Measurements from ENCODE around the gene GUCY1A1.

The GUCY1A1 gene

GRCh38 chr4:155692361-155692760 is 25.7 kb downstream of the GUCY1A1 start:
- DNase-seq (ENCODE audit: low spot score) = no peak

DNA sequence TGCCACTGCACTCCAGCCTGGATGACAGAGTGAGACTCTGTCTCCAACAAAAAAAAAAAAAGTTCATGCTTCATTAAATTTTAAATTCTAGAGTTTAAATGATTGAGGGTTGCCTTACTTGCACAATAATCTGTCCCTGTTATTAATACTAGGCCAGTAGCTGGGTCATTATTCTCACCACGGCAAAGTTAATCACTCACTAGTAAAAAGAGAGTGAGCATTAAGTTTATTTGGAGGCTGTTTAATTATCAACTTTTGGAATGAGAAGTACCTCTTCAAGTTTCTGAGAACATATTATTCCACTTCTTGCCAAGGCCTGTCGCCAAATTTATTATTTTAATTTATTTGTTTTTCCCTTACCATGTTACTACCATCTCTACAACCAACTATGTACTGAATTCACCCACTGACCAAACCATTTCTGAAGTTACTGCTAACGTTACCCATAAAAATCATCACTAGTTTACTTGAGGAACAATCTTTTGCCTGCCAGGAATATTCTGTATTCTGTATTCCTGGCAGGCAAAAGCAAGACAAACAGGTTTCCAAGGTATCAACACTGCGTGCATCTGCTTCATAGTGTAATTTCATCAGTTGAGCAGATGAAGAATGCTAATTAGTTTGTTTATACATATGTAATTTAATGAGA is 26.5 kb downstream of the GUCY1A1 start:
- DNase-seq (ENCODE audit: low spot score) = no peak

DNA sequence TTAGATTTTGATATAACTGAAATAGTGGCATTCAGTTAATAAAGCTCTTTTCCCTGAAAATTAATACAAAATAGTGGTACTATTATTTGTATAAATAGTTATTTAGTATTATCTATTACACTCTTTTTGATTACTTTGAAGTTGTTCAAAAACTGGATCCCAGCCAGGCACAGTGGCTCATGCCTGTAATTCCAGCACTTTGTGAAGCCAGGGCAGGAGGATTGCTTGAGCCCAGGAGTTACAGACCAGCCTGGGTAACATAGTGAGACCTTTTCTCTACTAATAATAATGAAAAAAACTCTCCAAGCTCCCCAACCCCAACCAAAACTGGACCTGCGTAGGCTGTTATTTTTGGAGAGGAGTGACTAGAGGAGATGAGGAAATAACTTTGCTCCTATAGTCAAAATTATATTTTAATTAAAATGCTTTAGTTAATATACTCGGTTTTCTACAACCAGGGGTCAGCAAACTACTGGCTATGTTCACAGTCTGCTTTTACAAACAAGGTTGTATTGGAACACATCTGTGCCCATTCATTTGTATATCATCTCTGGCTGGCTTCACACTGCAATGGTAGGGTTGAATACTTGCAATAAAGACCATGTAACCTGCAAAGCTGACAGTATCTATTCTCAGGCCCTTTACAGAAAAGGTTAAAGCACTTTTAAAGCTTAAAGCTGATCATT is 27.6 kb downstream of the GUCY1A1 start:
- DNase-seq (ENCODE audit: low spot score) = no peak

DNA sequence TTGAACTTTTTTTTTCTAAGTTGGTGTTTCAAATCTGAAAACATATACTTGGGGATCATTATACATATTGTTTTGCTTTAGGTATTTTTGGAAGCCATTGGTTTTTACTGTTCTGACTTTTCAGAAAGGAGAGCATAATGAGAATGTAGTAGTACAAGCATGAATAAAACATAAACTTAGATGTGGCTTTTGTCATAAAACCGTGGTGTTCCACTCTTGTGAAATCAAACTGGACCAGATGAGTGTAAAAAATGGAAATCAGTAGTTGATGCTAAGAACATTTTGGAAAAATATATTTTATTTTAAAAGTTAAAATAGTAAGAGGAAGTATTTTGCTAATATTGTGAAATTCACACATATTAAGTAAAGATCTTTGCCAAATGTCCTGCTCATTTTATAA is 29.6 kb downstream of the GUCY1A1 start:
- DNase-seq (ENCODE audit: low spot score) = no peak

DNA sequence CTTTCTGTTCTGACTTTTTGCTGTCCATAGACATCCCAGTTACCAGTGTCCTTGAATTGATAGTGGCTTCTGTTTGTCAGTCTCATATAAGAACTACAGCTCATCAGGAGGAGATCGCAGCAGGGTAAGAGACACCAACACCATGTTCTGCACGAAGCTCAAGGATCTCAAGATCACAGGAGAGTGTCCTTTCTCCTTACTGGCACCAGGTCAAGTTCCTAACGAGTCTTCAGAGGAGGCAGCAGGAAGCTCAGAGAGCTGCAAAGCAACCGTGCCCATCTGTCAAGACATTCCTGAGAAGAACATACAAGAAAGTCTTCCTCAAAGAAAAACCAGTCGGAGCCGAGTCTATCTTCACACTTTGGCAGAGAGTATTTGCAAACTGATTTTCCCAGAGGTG is 30.1 kb downstream of the GUCY1A1 start:
- DNase-seq (ENCODE audit: low spot score) = no peak

DNA sequence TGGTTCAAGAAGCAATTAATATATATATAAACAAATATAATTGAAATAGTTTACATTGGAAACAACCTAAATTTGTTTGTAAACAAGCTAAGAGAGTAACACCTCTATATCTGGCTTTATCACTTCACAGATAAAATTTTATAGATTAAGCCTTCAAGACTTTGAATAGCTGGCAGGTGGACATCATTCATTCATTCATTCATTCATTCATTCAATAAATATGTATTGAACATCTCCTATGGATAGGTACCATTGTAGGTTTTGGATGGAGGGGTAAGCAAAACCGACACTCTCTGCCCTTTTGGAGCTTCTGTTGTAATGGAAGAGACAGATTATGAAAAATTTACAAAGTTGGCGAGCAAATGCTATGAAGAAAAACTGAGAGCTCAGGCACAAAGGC is 35.2 kb downstream of the GUCY1A1 start:
- DNase-seq (ENCODE audit: low spot score) = no peak

- no peak for DNase-seq (ENCODE audit: low spot score)
Observed at GRCh38 chr4:155703486-155704247, 37.0 kb downstream of the GUCY1A1 start.

DNA sequence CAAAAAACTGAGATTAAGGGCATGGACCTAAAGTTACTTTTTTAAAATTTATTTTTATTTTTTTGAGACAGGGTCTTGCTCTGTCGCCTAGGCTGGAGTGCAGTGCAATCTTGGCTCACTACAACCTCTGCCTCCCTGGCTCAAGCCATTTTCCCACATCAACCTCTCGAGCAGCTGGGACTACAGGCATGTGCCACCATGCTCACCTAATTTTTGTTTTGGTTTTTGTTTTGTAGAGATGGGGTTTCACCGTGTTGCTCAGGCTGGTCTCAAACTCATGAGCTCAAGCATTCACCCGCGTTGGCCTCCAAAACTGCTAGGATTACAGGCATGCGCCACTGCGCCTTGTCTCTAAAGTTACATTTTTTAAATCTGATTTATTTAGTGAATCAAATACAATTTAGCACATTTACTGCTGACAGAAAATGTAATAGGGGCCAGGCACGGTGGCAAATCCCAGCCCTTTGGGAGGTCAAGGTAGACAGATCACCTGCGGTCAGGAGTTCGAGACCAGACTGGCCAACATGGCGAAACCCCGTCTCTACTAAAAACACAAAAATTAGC is 38.3 kb downstream of the GUCY1A1 start:
- no peak for DNase-seq (ENCODE audit: low spot score)

DNA sequence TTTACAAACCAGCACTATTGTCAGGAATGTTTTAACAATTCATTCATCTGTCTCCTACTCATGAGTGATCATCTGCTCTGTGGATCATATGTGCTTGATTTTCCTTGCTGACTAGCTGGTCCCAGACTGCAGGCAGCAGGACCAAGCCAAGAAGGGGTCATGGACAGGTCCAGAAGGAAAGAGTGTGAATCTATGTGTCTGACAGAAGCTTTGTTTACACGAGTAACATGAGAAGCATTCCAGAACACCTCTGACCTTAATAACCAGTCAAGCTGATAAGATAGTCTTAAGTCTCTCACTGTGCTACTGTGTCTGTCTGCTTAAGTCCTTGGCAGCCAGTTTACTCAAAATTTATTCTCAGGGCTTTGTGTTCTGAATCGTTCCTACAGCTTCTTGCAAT is 39.0 kb downstream of the GUCY1A1 start:
- DNase-seq (ENCODE audit: low spot score) = no peak

DNA sequence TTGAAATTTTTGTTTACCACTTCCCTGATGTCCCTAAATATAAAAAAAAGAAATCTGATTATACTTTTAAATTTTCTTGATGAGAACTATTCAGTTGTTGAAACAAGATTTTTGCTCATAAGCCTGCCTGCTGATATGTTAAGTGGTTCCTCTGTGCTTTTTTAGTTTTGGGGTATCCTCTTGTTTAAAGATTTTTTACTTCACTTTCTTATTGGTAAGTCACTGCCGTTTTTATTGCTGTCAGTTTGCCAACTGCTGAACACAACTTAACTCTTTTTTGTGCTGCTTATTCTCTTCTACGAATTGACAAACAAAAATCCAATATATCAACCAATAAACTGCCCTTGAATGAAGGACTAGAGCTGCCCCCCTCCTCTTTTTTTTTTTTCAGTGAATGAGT is 39.5 kb downstream of the GUCY1A1 start:
- no peak for DNase-seq (ENCODE audit: low spot score)

DNA sequence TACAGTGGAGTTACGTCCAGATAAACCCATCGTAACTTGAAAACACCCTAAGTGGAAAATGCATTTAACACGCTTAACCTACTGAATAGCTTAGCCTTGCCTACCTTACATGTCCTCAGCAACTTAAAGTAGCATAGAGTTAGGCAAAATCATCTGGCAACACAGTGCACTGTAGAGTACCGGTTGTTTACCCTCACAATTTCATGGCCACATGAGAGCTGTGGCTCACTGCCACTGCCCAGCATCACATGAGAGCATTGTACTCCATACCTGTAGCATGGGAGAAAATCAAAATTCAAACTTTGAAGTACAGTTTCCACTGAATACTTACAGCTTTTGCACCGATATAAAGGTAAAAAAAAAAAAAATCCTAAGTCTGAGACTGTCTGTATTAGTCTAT is 40.6 kb downstream of the GUCY1A1 start:
- DNase-seq (ENCODE audit: low spot score) = no peak

DNA sequence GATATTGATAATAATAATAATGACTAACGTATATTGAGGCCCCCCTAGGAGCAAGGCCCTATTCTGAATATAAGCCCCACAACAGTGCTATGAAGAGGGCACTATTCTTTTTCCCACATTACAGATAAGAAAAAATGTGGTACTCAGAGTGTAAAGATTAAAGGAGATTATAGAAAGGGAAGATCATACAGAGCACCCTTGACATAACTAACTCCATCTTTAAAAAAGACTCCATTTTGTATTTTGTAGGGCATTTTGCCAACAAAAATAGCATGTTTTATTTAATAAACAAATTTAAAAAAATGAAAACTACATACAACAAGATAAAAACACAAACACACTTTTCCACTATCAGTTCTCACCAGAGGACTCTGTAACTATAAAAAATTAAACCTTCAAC is 42.1 kb downstream of the GUCY1A1 start:
- no peak for DNase-seq (ENCODE audit: low spot score)

DNA sequence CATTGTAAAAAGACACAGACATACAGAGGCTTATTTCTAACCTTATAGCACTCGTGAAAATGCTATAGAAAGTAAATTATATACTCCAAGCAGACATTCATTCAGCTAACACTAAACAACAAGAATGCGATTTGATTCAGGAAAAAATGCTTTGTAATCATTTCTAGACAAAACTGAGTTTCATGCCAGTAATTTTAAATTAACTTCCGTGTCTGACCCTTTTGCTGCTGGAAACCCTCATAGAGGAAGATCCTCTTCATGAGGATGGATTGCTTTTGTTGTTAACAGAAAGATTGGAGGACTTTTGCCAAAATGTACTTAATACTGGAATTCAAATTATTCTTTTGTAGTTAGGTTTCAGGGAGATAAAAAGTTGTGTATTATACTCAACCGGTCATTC is 43.3 kb downstream of the GUCY1A1 start:
- DNase-seq (ENCODE audit: low spot score) = no peak

- DNase-seq (ENCODE audit: low spot score) = no peak
Observed at GRCh38 chr4:155711556-155711955, 44.9 kb downstream of the GUCY1A1 start.

DNA sequence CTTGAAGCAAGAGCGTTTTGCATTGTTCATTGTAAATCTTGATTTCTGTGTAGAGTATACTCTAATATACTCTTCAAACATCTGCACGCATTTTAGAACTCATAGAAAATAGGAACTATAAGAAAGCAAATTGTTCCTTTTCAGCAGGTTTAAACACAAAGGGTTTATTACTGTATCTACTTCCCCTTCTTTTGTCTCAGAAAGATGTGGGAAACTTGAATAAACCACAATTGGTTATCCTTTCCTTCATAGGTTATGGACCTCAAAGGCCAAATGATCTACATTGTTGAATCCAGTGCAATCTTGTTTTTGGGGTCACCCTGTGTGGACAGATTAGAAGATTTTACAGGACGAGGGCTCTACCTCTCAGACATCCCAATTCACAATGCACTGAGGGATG is 46.2 kb downstream of the GUCY1A1 start:
- DNase-seq (ENCODE audit: low spot score) = no peak

- DNase-seq (ENCODE audit: low spot score) = no peak
Observed at GRCh38 chr4:155713911-155714310, 47.3 kb downstream of the GUCY1A1 start.

DNA sequence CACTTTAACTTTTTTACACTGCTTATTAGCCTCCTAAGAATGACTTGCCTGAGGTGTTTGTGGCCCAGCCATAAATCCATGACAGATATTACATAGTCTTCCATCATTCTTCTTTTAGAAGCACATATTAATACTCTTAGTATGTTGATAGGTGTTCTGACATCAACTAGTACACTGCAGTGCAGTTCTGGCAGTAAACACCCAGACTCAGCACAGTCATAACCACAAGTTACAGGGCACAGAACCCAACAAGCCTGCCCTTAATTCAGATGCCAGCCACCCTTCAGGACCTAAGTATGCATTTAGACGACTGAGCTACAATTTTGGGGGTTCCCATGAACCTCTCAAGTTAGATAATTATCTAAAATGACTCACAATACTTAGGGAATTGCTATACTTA is 55.7 kb downstream of the GUCY1A1 start:
- DNase-seq (ENCODE audit: low spot score) = no peak

GRCh38 chr4:155722816-155723499 is 56.3 kb downstream of the GUCY1A1 start:
- DNase-seq (ENCODE audit: low spot score) = no peak

DNA sequence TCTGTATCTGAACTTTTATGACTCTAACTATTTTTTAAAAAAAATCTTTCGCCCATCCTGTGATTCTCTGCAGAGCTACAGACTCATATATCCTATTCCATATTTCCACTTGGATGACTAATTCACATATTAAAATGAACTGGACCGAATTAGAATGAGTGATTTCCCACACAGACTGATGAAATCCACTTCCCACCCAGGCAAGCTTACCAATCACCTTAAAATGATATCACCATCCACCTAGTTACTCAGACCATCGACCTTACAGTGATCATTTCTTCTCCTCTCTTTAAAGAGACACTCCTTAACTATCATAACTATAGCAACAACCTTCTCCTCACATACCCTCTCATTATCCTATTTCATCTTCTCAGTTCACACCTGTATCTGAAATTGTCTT is 58.1 kb downstream of the GUCY1A1 start:
- no peak for DNase-seq (ENCODE audit: low spot score)

GRCh38 chr4:155734065-155734464 is 67.4 kb downstream of the GUCY1A1 start:
- DNase-seq (ENCODE audit: low spot score) = no peak

DNA sequence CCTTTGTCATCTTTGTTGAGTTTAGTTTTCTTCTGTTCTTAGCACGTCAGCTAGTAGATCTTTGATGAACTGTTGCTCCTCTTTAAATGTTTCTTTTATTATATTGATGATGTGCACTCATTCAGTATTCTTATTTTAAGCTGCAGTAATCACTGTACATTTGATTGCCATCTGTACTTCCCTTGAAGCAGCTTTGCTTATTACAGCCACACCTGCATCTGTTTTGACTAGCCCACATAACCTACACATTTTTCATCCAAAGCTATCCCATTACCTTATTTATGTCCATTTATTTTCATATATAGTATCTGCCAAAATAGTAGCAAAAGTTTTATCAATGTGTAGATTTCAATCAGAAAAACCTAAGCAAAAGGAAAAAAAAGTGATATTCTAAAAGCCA is 68.3 kb downstream of the GUCY1A1 start:
- DNase-seq (ENCODE audit: low spot score) = no peak

DNA sequence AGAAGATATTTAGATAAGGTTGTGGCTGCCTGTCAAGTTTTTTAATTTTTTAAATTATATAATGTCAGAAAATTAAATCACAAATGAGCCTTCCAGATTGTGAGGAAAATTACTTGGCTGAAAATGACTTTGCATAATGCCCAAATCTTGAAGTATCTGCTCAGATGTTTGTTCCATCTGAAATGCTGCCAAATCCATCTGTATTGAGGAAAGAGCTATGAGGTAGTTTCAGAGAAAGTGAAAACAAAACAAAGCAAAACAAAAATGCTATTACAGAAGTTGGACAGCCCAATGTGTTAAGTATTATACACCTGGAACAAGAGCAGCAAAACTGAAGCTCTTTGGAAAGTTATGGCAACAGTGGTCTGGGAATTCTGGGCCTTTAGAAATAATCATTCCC is 68.8 kb downstream of the GUCY1A1 start:
- no peak for DNase-seq (ENCODE audit: low spot score)
